NCI-H2227 treated with DMSO at 0.1 percent for 48 hours (cell line): Measurements from ENCODE around the gene C11orf58.

Experiments used
- DNase-seq: peaks from one replicate; lab custom pipeline; 2025; lab: John Stamatoyannopoulos, UW

The C11orf58 gene

DNA sequence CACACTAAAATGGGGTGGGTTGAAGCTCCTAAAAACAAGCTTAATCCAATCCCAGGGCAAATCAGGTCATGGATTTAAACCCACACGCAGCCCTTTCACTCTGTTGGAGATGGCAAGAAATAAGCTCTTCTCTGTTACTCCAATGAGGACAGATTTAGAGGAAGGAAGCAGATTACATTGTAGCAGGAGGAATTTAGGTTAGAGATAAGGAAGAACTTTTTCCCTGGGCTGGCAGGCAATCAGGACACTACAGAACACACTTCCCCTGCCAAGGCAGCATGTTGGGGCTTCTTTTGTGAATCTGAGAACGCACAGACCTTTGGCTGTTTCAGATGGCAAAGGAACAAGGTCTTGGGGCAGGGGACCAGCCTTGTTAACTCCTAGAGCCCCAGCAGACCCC lies 46.2 kb downstream of the C11orf58 start:
- DNase-seq: no peak

DNA sequence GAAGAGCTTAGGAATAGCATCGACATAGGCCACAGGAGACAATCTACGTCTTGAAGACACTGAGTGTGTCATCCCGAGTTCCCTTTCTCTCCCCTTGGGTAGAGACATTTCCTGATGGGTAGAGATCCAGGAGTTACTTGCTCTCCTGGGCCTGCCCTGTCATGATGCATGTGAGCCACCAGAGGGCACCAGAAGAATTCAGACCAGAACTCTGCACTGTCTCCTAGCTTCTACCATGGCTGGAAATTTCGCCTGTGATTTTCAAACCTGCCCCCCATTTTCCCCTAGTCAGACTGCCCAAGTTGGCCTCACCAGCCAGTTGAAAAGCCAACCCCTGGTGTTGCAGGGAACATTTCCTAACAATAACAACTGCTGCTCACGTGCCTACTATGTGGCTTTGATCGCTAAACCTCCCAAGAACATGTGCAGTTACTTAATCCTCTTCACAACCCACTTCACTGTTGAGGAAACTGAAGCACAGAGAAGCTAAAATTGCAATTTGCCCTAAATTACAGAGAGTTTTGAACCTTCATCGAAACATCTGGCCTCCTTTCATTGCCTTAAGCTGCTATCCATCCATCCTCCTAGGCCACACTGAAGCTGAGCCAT lies 47.2 kb downstream of the C11orf58 start:
- peak; percentile 77 for DNase-seq

GRCh38 chr11:16786131-16786530 lies 47.7 kb downstream of the C11orf58 start:
- no peak for DNase-seq

GRCh38 chr11:16787035-16787742 lies 48.7 kb downstream of the C11orf58 start:
- no peak for DNase-seq

DNA sequence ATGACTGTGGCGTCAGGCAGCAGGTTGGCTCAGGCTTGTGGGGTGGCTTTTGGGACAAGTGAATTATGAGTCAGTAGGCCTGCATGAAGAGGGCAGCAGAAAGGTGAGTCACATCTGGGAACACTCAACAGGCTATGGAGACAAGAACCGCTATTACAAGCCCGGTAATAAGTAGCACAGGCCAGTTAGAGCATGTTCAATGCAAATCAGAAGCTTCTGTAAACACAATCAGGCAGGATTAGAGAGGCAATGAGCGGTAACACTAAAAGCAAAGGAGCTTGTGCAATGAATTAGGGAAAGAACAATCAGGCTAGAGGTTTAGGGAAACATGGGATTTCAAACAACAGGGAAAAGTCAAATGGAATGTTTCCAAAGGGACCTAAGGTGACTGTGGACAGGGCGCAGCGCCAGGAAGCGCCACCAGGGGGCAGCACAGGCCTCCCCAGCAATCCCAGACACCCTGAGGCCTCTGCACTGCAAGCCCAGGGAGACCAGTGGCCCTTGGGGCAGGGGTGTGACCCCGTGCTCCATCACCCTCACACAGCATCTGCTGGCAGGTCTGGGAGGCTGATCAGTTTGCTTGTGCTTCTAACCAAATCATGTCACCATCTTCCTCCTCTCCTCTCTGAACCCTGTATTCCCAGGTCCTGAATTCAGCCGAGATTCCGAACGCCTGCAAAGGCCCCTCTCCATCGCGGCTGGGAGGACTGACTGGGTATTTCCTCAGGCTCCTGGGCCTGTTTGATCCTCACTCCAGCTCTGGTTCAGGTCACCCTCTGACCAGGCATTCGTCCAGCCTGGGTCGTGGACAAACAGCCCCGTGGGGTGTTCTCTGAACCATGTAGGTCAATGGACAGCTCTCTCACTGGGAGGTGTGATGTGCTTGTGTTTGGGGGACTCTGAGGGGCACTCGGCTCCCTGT lies 50.0 kb downstream of the C11orf58 start:
- DNase-seq: peak; percentile 61

GRCh38 chr11:16789063-16789420 lies 50.6 kb downstream of the C11orf58 start:
- DNase-seq: no peak

DNA sequence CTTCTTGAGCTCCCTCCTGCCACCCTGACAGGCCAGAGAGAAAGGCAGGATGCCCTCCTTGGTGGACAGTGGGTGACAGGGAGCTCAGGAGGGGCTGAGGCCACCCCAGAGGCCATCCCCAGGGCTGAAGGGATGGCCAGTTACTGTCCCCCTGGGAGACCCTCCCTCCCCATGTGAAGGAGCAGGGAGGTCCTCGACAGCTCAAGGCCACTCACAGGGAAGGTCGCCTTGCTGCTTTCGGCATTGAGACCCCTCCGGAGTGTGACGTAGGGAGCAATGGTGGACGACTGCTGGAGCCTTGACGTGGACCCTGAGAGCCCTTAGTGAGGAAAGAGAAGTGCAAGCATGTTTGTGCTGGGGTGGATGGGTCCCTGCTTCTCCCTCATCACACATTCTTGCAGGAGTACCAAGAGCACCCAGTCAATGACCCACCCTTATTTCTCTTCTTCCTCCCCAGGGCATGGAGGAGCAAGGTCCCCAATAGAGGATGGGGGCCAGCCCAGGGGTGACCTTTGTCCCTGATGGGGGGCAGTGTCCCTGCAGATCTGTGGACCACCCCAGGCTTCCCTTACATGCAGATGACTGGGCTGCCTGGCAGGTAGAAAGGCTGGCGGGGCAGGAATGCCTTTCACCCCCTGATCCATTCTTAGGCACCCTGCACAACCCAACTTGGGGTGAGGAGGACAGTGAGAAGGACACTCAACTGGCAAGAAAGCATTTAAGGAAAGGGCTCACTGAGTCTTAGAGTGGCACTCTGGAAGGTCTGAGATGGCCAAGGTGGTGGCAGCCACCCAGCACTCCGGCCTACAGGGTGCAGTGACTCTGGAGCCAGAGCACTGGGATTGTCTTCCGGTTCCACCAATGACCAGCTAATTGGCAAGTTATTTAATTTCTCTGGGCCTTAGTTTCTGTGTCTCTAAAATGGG lies 51.4 kb downstream of the C11orf58 start:
- no peak for DNase-seq

DNA sequence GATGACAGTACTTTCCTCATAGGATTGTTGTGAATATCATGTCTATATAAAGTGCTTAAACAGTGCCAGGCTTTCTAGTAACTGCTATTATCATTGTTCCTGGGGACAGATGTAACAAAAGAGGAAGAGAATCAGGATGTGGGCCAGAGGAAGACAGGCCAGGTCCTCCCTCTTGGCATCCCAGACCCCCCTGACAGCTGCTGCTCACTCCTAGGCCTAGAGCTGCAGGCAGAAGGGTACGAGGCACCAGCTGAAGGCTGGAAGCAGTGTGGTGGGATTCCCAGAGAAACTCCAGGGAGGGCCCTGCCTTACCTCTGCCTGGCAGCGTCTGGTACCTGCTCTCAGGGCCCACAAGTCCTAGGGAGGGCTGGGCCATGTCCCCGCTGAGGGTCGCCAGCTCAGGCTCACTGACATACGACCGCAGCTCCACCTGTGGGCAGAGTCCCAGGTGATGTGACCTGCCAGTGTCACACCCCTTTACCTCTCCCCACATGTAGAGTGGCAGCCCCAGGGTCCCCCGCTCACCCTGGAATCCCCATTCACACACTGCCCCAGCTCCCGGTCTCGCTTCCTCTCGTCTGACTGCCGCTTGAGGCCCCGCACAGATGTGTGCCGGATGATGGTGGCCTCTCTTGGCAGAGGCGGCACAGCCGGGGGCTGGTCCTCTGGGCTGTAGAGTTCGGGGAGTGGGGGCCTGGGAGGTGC lies 52.2 kb downstream of the C11orf58 start:
- DNase-seq: no peak

GRCh38 chr11:16791191-16791961 lies 52.9 kb downstream of the C11orf58 start:
- DNase-seq: no peak

DNA sequence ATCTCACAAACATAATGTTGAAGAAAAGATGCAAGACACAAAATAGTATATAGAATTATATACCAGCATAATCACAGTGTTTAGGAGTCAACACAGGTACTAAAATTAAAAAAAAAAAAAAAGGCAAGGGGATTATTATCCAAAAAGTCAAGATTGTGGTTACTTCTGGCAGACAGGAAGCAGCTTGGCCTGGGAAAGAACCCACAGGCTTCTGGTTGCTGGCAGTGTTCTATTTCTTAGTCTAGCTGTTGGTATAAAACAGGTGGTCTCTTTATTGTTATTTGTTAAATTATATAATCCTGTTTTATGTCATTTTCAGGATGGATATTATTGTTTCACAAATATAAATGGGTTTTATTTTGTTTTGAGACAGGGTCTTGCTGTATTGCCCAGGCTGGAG lies 54.0 kb downstream of the C11orf58 start:
- DNase-seq: no peak

DNA sequence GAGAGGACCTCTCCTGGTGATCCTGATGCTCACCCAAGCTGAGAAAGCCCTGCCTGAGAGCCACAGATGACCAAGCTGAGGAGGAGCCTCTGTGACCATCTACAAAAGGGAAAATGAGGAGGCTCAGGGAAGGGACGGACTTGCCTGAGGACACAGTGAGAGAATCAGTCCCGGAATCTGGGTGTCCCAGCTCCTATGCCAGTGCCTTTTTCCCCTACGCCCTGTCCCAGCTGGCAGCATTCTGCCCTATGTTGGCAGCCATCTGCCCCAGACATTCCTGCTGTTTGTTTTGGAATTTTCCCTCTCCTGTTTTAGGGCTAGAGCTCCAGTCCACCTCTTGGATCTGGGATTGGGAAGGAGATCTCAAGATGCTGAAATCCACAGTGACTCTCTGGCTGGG lies 54.6 kb downstream of the C11orf58 start:
- no peak for DNase-seq

GRCh38 chr11:16793511-16793910 lies 55.1 kb downstream of the C11orf58 start:
- DNase-seq: no peak

DNA sequence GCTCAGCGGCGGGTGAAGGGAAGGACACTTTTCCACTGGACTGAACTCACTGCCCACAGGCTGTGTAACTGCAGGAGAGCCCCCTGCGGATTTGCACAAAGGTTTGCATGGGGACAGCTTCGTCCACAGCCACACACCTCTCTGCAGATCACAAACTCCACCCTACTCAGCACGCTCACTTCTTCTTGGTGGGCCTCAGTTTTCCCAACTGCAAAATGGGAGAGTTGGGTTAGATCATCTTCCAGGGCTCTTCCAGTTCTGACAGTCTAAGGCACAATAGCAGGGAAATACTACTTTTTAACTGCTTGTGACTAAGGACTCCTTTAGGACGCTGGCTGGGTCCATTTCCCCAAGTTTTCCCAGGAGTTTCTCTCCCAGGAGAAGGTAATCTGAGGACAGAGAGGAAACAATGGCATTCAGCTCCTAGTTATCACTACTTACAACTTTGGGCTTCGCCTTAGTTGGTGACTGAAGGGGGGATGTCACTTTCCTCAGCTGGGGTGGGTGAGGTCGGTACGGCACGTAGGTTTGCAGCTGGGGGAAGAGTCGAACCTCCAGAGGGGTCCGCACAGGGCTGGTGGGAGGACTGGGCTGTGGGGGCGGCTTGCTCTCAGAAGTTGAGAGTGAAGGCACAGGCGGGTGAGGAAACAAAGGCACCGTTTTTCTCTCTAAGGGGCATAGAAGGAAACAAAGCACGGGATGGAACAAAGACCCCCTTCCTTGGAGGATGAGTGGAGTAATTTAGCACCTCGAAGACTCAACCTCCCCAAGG lies 55.8 kb downstream of the C11orf58 start:
- DNase-seq: no peak

DNA sequence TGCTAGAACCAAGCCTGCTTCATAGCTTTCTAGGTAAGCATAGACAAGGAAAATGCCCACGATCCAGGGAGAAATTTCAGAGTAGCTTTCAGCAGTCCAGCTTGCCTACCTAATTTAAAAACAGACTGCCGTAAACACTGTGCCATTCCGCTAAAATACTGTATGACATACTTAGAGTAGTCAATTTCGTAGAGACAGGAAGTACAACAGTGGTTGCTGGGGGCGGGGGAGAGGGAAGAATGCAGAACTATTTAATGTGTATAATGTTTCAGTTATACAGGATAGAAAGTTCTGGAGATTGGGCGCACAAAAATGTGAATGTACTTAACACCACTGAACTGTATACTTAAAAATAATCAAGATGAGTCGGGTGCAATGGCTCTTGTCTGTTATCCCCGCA lies 56.7 kb downstream of the C11orf58 start:
- DNase-seq: no peak

GRCh38 chr11:16796311-16796710 lies 57.9 kb downstream of the C11orf58 start:
- no peak for DNase-seq

DNA sequence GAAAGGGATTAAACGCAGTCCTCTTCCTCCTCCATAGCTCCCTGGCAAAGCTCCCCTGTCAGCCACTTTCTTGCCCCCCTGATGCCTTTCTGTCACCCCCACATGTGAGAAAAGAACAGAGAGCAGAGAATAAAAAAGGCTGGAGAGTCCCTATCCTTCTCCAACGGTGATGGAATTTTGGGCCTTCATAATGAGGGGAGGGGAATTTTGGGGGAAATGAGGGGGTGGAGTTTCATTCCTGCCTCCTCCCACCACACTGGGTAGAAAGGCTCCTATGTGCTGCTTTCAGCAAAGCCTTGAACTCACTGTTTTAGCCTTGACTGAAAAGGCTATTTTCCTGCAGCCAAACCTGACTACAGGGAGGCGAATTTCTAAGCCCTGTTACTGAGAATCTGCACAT lies 59.3 kb downstream of the C11orf58 start:
- DNase-seq: no peak

DNA sequence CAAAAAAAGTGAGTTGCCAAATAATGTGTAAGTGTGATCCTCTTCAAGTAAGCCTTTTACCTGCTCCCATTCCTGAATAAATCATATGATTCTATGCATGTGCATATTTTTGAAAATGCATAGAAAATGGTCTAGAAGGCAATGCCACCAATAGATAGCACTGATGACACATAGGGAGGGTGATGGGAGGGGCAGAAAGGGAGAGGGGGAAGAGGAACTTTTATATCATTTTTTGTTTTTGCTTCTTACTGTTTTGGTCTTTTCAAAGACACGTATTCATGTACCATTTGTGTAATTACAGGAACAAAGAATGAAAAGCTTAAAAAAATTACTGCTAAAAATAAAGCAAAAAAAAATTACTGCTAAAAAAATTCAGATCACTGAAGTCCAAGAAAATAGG lies 60.8 kb downstream of the C11orf58 start:
- DNase-seq: no peak

DNA sequence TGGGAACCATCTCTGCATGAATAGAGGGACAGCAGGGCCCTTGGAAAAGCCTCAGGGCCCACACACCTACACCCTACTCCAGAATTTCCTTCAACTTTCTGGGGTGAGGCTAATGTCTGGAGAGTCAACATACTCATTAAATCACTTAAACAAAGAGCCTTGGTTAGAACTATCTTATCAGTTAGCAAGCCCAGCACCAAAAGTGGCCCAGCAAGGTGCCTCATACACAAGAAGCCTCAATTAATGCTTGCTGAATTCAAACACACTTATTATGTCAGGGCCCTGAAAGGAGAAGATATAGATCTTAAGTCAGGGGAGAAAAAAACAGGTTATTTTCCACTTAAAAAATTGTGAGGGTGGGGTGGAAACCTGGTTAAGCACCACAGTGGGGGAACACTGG lies 61.4 kb downstream of the C11orf58 start:
- peak; percentile 80 for DNase-seq

GRCh38 chr11:16800382-16800781 lies 61.9 kb downstream of the C11orf58 start:
- peak; percentile 10 for DNase-seq
